ENCODE measurements around the gene UNC119B. TPM values are rescaled to one million over a fixed set of nuclear protein-coding genes. Genes with fewer than 3 reads are reported as not detected.

Gene UNC119B
- total and polyA plus RNA-seq, 7 donors: 4.3 to 10.9 (median 8.2) TPM

- peak overlapping the region; percentile 83 for H3K27ac ChIP-seq
- intact Hi-C loops (cut with DNase I): no loop called here
- H3K4me3 ChIP-seq: no peak overlapping the region
- no peaks in the 10 kb centered on the region for H3K27me3 ChIP-seq (ENCODE audit: insufficient read depth in 3 of 3, low read length in 2 of 3)
- H3K36me3 ChIP-seq (ENCODE audit: insufficient read depth in 1 of 2, low read depth in 1 of 2): peaks cover 14 to 81% of the 10 kb centered on the region in 2 donors
- no peaks in the 10 kb centered on the region for H3K9me3 ChIP-seq
- ATAC-seq (peak in 1 of 4 donors; percentile 6), DNase-seq (peak in 1 of 2 donors; percentile 58)
- WGBS, 3 donors: 83 to 94% (median 86%) methylated on average over 10 of the region's 10 CpGs
- peaks cover 24% of the 10 kb centered on the region for H3K4me1 ChIP-seq
- TF ChIP-seq CTCF (IDR thresholded peaks at IDR 0.05): no peak
Measured at GRCh38 chr12:120720987-120721801, 10.9 kb downstream of the UNC119B start.

- DNase-seq (no peak), ATAC-seq (no peak)
- Histone ChIP-seq H3K27ac (peak overlapping the region; percentile 83), H3K4me3 (no peak overlapping the region), H3K27me3 (ENCODE audit: insufficient read depth in 3 of 3, low read length in 2 of 3) (no peaks in the 10 kb centered on the region), H3K9me3 (no peaks in the 10 kb centered on the region), H3K36me3 (ENCODE audit: insufficient read depth in 1 of 2, low read depth in 1 of 2) (peaks cover 14 to 75% of the 10 kb centered on the region in 2 donors), H3K4me1 (peaks cover 30% of the 10 kb centered on the region)
- intact Hi-C loops (cut with DNase I): no loop called here
- no peak for TF ChIP-seq CTCF (IDR thresholded peaks at IDR 0.05)
- whole genome bisulfite sequencing, 3 donors: 86 to 96% (median 96%) methylated on average over 3 of the region's 3 CpGs
Measured at GRCh38 chr12:120721866-120722265, 11.6 kb downstream of the UNC119B start.

- intact Hi-C loops (cut with DNase I): no loop called here
- no peak for ATAC-seq
Measured at GRCh38 chr12:120722784-120723183, 12.5 kb downstream of the UNC119B start.

GRCh38 chr12:120724720-120725119, 14.5 kb downstream of the UNC119B start:
- peak in 1 of 2 donors; percentile 35 for DNase-seq
- WGBS, 3 donors: 53 to 67% (median 55%) methylated on average over 5 of the region's 5 CpGs
- H3K4me3 ChIP-seq: no peak overlapping the region
- TF ChIP-seq CTCF (IDR thresholded peaks at IDR 0.05): no peak
- no peaks in the 10 kb centered on the region for H3K27me3 ChIP-seq (ENCODE audit: insufficient read depth in 3 of 3, low read length in 2 of 3)
- H3K9me3 ChIP-seq: no peaks in the 10 kb centered on the region
- H3K27ac ChIP-seq: no peak overlapping the region
- intact Hi-C loops (cut with DNase I): loop anchor here (5.0 kb wide), 1 partner anchor 248 kb away; no protein-coding TSS in a partner anchor
- peaks cover 35% of the 10 kb centered on the region for H3K4me1 ChIP-seq
- H3K36me3 ChIP-seq (ENCODE audit: insufficient read depth in 1 of 2, low read depth in 1 of 2): peaks cover 13 to 73% of the 10 kb centered on the region in 2 donors
- no peak for ATAC-seq

More at GRCh38 chr12:120722784-120723183, 12.5 kb downstream of the UNC119B start:
- DNase-seq: peak in 1 of 2 donors; percentile 11
- WGBS, 3 donors: 81 to 86% (median 86%) methylated on average over 2 of the region's 2 CpGs
- H3K4me1 ChIP-seq: peaks cover 36% of the 10 kb centered on the region
- H3K27ac ChIP-seq: no peak overlapping the region
- H3K27me3 ChIP-seq (ENCODE audit: insufficient read depth in 3 of 3, low read length in 2 of 3): no peaks in the 10 kb centered on the region
- H3K4me3 ChIP-seq: no peak overlapping the region
- H3K36me3 ChIP-seq (ENCODE audit: insufficient read depth in 1 of 2, low read depth in 1 of 2): peaks cover 14 to 75% of the 10 kb centered on the region in 2 donors
- no peak for TF ChIP-seq CTCF (IDR thresholded peaks at IDR 0.05)
- no peaks in the 10 kb centered on the region for H3K9me3 ChIP-seq
